CD14-positive monocyte (primary cell): ENCODE data around the gene CSAD. TPM values are rescaled to one million over a fixed set of nuclear protein-coding genes. Genes with fewer than 3 reads are reported as not detected.
A peak's percentile ranks its signal among the peaks of the same experiment; 100 is the strongest.

Source experiments
- DNase-seq, 3 donors: peaks; one replicate each; pipeline ENCODE4 v3.0.0-alpha.2; 2011 to 2022
- H2AFZ ChIP-seq: 2 replicates; pipeline ENCODE4 v1.6.0; 2012; ENCODE audit warnings: mild to moderate bottlenecking, low read depth, low read length, inconsistent platforms; ENCODE audit not compliant: insufficient read depth, poor library complexity, severe bottlenecking
- H3K27ac ChIP-seq, 2 donors: 1 replicate in 1 of 2; 2 replicates in 1 of 2; pipeline ENCODE4 v1.5.1; 2012 to 2013; ENCODE audit warnings: low read length in 2 of 2, control low read depth in 1 of 2, inconsistent platforms in 1 of 2, low read depth in 1 of 2, mild to moderate bottlenecking in 1 of 2
- H3K27me3 ChIP-seq, 2 donors: one replicate each; pipeline versions ENCODE4 v1.6.0 to v1.6.1; 2011 to 2013; ENCODE audit warnings: low read length in 2 of 2; ENCODE audit not compliant: control insufficient read depth in 2 of 2, insufficient read depth in 2 of 2
- H3K36me3 ChIP-seq, 2 donors: replicated peaks in 1 of 2; 1 replicate in 1 of 2; 2 replicates in 1 of 2; pipeline versions ENCODE4 v1.5.1 to v1.6.1; 2012 to 2013; ENCODE audit warnings: low read length in 2 of 2, control low read depth in 1 of 2, inconsistent platforms in 1 of 2, mild to moderate bottlenecking in 1 of 2; ENCODE audit not compliant: insufficient read depth in 2 of 2, control insufficient read depth in 1 of 2
- H3K4me1 ChIP-seq, 2 donors: 1 replicate in 1 of 2; 2 replicates in 1 of 2; pipeline versions ENCODE4 v1.5.1 to v1.6.1; 2012 to 2013; ENCODE audit warnings: low read length in 2 of 2, control low read depth in 1 of 2, inconsistent platforms in 1 of 2, mild to moderate bottlenecking in 1 of 2, moderate library complexity in 1 of 2; ENCODE audit not compliant: insufficient read depth in 2 of 2, control insufficient read depth in 1 of 2
- H3K4me2 ChIP-seq: replicated peaks from 2 replicates; pipeline ENCODE3; 2012; ENCODE audit warnings: low read length, moderate library complexity, mild to moderate bottlenecking; ENCODE audit not compliant: poor library complexity, severe bottlenecking; ENCODE audit errors: extremely low read depth
- H3K4me3 ChIP-seq, 3 experiments: fragments of 200-600 bp in 1 of 3; sonication (generic) in 1 of 3; replicated peaks in 1 of 3; 1 replicate in 2 of 3; 2 replicates in 1 of 3; pipeline ENCODE4 v1.5.1; 2011 to 2013; ENCODE audit warnings: low read length in 3 of 3, mild to moderate bottlenecking in 3 of 3, control low read depth in 2 of 3, low read depth in 2 of 3, inconsistent platforms in 1 of 3, moderate library complexity in 1 of 3
- H3K79me2 ChIP-seq: 2 replicates; pipeline ENCODE4 v1.6.0; 2012; ENCODE audit warnings: mild to moderate bottlenecking, control low read depth, inconsistent platforms, low read length, moderate library complexity; ENCODE audit not compliant: insufficient read depth
- H3K9ac ChIP-seq: 2 replicates; pipeline ENCODE4 v1.6.0; 2017; ENCODE audit warnings: low read length, mild to moderate bottlenecking; ENCODE audit not compliant: insufficient read depth, poor library complexity, severe bottlenecking
- H3K9me3 ChIP-seq, 2 donors: replicated peaks in 1 of 2; 1 replicate in 1 of 2; 2 replicates in 1 of 2; pipeline versions ENCODE4 v1.5.1 to v1.6.1; 2012 to 2013; ENCODE audit warnings: low read length in 2 of 2, control low read depth in 1 of 2; ENCODE audit not compliant: control insufficient read depth in 1 of 2, insufficient read depth in 1 of 2
- H4K20me1 ChIP-seq: 2 replicates; pipeline ENCODE4 v1.6.0; 2012; ENCODE audit warnings: mild to moderate bottlenecking, low read length, control low read depth, moderate library complexity; ENCODE audit not compliant: insufficient read depth
- H3K27ac Mint-ChIP-seq, 7 donors: one replicate each; pipeline ENCODE4 v1.8.0; 2020; ENCODE audit warnings: mild to moderate bottlenecking in 7 of 7, mixed read lengths in 7 of 7, moderate library complexity in 6 of 7, inconsistent platforms in 2 of 7
- H3K27me3 Mint-ChIP-seq, 3 donors: one replicate each; pipeline ENCODE4 v1.8.0; 2021 to 2022; ENCODE audit warnings: low read depth in 3 of 3, mild to moderate bottlenecking in 3 of 3, mixed read lengths in 3 of 3, moderate library complexity in 3 of 3, inconsistent platforms in 1 of 3
- H3K36me3 Mint-ChIP-seq, 2 donors: one replicate each; pipeline ENCODE4 v1.8.0; 2020; ENCODE audit warnings: mixed read lengths in 2 of 2, inconsistent platforms in 1 of 2, mild to moderate bottlenecking in 1 of 2
- H3K4me1 Mint-ChIP-seq: one replicate; pipeline ENCODE4 v1.8.0; 2020; ENCODE audit warnings: mild to moderate bottlenecking, mixed read lengths
- H3K4me3 Mint-ChIP-seq, 2 donors: one replicate each; pipeline ENCODE4 v1.8.0; 2020; ENCODE audit warnings: mild to moderate bottlenecking in 2 of 2, mixed read lengths in 2 of 2, moderate library complexity in 1 of 2
- H3K9me3 Mint-ChIP-seq, 7 donors: one replicate each; pipeline ENCODE4 v1.8.0; 2020 to 2022; ENCODE audit warnings: mixed read lengths in 7 of 7, mild to moderate bottlenecking in 6 of 7, moderate library complexity in 6 of 7, inconsistent platforms in 2 of 7
- CTCF ChIP-seq: fragments of 200-600 bp; IDR thresholded peaks from one replicate; pipeline ENCODE4 v1.8.0; 2022; ENCODE audit warnings: antibody characterized with exemption, mild to moderate bottlenecking
- WGBS: methylation state at CpG from one replicate; pipeline ENCODE4 v1.1.5; 2013; ENCODE audit warnings: missing lambda C conversion rate; ENCODE audit not compliant: insufficient coverage; 5-methylcytosine and 5-hydroxymethylcytosine counted together
- intact Hi-C, 2 donors: fragments of 100-400 bp; cut with micrococcal nuclease; formaldehyde crosslinking; loops; one replicate each; pipeline versions ENCODE4 v1.15.0 to v1.15.1; 2023
- polyA plus RNA-seq, 3 donors: library from polyadenylated mRNA; depleted of rRNA in 1 of 3; unstranded in 2 of 3; stranded (reverse) in 1 of 3; fragments of 300-500 nt in 2 of 3; fragments of >200 nt in 1 of 3; fragmentation: Illumina TruSeq in 2 of 3; gene quantifications; 1 replicate in 2 of 3; 2 replicates in 1 of 3; pipeline ENCODE4 v1.2.3, GENCODE V29; 2012 to 2021

The CSAD gene
- polyA plus RNA-seq, 3 donors, result 1.3 to 145 (median 1.4) TPM

GRCh38 chr12:53182903-53183302 lies 2.2 kb upstream of the CSAD start:
- H3K36me3 Mint-ChIP-seq, result peaks cover 40 to 54% of the 10 kb centered on the region in 2 donors
- Histone ChIP-seq H3K27ac (peak overlapping the region in 1 of 2 donors; percentile 89), H4K20me1 (peaks cover 56% of the 10 kb centered on the region), H3K4me3 (peak overlapping the region in 1 of 3 experiments; percentile 90), H3K9me3 (no peaks in the 10 kb centered on the region), H3K4me1 (peaks cover 34 to 43% of the 10 kb centered on the region in 2 donors), H2AFZ (no peak overlapping the region), H3K27me3 (no peaks in the 10 kb centered on the region), H3K79me2 (peaks cover 47% of the 10 kb centered on the region), H3K36me3 (peaks cover 42 to 52% of the 10 kb centered on the region in 2 donors), H3K9ac (no peak overlapping the region), H3K4me2 (peak overlapping the region; percentile 85)
- DNase-seq, result peak; percentile 47 to 68 (median 60)
- peaks cover 47% of the 10 kb centered on the region for H3K4me1 Mint-ChIP-seq
- intact Hi-C loops, result no loop called here
- WGBS, result no CpG with 5 or more reads among the region's 2 CpGs
- no peak for TF ChIP-seq CTCF
- H3K27ac Mint-ChIP-seq, result peak overlapping the region; percentile 1 to 70 (median 25)
- peak overlapping the region in 1 of 2 donors; percentile 64 for H3K4me3 Mint-ChIP-seq
- H3K27me3 Mint-ChIP-seq, result no peaks in the 10 kb centered on the region
- no peaks in the 10 kb centered on the region for H3K9me3 Mint-ChIP-seq

GRCh38 chr12:53181935-53182334 lies 1.2 kb upstream of the CSAD start:
- peaks cover 43% of the 10 kb centered on the region for H3K4me1 Mint-ChIP-seq
- TF ChIP-seq CTCF, result no peak
- Histone ChIP-seq H3K79me2 (peaks cover 47% of the 10 kb centered on the region), H3K4me3 (peak overlapping the region in 1 of 3 experiments; percentile 90), H4K20me1 (peaks cover 49% of the 10 kb centered on the region), H2AFZ (no peak overlapping the region), H3K36me3 (peaks cover 32 to 42% of the 10 kb centered on the region in 2 donors), H3K27ac (peak overlapping the region in 1 of 2 donors; percentile 89), H3K4me1 (peaks cover 34 to 43% of the 10 kb centered on the region in 2 donors), H3K4me2 (peak overlapping the region; percentile 85), H3K9me3 (no peaks in the 10 kb centered on the region), H3K27me3 (no peaks in the 10 kb centered on the region), H3K9ac (no peak overlapping the region)
- H3K27ac Mint-ChIP-seq, result peak overlapping the region in 6 of 7 donors; percentile 16 to 89 (median 34)
- no peaks in the 10 kb centered on the region for H3K9me3 Mint-ChIP-seq
- H3K4me3 Mint-ChIP-seq, result peak overlapping the region in 1 of 2 donors; percentile 93
- intact Hi-C loops, result no loop called here
- no peak for DNase-seq
- peaks cover 31 to 45% of the 10 kb centered on the region in 2 donors for H3K36me3 Mint-ChIP-seq
- WGBS, result 100% methylated on average over 2 of the region's 2 CpGs
- H3K27me3 Mint-ChIP-seq, result no peaks in the 10 kb centered on the region
